GM13976 (cell line): ENCODE measurements around the gene ZBTB43.

Experiments used
- DNase-seq: peaks from one replicate; pipeline ENCODE4 v3.0.0; 2012; ENCODE audit warnings: low spot score
- CTCF ChIP-seq: IDR thresholded peaks from 2 replicates; pipeline ENCODE4 v1.5.1; 2012; ENCODE audit warnings: borderline replicate concordance, mild to moderate bottlenecking; ENCODE audit not compliant: insufficient read depth; ENCODE audit errors: extremely low read depth, missing control alignments, control extremely low read depth
- in situ Hi-C: fragments of 300-500 bp; cut with MboI; formaldehyde crosslinking; loops from one replicate; pipeline ENCODE4 v1.12.0; 2022; ENCODE audit warnings: low sequenced_read_pairs, mixed read lengths, inconsistent platforms; ENCODE audit not compliant: unreplicated experiment

The ZBTB43 gene

DNA sequence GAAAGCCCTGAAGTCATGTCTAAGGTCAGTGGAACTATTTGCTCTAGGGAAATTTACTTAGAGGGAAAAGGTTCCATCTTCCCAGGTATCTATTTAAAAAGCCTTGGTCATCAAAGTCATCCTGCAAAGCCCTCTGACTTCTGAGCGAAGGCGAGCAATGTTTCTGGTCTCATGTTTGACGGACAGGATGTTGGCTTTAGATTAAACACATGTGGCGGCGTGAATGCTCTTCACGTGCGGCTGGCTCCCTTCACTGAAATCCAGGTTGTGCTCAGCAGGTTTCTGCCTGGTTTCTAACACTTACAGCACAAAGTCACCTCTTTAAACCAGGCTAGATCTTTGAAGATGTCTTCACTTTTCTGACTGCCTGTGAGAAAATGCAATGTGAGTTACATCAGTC is 49.9 kb downstream of the ZBTB43 start:
- DNase-seq: no peak

GRCh38 chr9:126856326-126856877 is 51.6 kb downstream of the ZBTB43 start:
- TF ChIP-seq CTCF: no peak
- in situ Hi-C loops: no loop called here
- no peak for DNase-seq

More for the DNA sequence above, 49.9 kb downstream of the ZBTB43 start:
- TF ChIP-seq CTCF: no peak
- in situ Hi-C loops: no loop called here

DNA sequence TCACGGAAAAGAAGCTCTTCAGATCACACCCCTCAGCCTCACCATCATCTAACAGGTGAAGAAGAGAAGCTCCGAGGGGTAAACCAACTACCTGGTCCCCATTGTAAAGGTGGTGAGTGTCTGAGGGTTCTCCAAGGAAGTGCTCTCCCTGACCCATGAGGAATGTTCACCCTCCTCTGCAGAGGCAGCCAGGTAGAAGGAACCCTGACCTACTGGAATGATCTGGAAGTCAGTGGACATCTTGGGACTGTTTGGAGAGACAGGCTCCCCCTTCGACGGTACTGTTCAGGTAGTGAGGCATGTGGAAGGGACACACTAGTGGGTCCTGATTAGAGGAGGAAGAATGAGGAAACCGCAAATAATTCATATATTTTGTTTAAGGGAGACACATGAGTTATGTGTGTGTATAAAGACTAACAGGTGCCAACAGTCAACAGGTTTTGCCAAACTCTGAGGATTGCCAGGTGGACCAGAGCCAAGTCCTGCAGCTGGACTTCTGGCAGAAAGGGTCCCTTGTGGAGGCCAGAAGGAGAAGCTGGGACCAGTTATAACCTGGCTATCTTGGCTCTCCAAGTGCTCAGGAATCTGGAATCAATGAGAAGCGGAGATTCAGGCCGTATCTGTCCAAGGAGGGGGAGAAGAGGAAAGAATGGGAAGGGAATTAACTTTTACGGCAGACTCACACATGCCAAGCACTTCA is 52.6 kb downstream of the ZBTB43 start:
- in situ Hi-C loops: no loop called here
- TF ChIP-seq CTCF: no peak
- no peak for DNase-seq

DNA sequence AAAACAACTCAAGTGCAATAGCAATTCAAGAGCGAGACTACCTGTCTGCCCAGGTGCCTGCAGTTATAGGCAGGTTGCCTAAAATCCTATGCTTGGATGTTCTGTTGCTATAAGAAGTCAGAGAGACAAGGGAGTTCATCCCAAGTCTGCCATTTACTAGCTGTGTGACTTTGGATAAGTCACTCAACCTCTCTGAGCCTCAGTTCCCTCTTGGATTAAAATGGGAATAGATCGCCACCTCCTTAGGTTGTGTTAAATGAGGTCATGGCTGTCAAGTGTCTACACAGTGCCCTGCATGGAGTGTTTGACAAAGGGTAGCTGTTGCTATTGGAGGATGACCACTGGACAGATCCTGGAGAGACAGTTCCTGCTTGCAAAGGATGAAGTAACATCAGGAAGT is 54.3 kb downstream of the ZBTB43 start:
- in situ Hi-C loops: no loop called here
- DNase-seq: no peak
- TF ChIP-seq CTCF: no peak

GRCh38 chr9:126860077-126860756 is 55.4 kb downstream of the ZBTB43 start, which contains the start of gene ZBTB34:
Gene ZBTB34 (plus strand): TSS chr9:126860639. CDS start chr9:126879400, 18,761 bp downstream.
- peak; percentile 89 for DNase-seq
- peak; percentile 97 for TF ChIP-seq CTCF
- in situ Hi-C loops: no loop called here

DNA sequence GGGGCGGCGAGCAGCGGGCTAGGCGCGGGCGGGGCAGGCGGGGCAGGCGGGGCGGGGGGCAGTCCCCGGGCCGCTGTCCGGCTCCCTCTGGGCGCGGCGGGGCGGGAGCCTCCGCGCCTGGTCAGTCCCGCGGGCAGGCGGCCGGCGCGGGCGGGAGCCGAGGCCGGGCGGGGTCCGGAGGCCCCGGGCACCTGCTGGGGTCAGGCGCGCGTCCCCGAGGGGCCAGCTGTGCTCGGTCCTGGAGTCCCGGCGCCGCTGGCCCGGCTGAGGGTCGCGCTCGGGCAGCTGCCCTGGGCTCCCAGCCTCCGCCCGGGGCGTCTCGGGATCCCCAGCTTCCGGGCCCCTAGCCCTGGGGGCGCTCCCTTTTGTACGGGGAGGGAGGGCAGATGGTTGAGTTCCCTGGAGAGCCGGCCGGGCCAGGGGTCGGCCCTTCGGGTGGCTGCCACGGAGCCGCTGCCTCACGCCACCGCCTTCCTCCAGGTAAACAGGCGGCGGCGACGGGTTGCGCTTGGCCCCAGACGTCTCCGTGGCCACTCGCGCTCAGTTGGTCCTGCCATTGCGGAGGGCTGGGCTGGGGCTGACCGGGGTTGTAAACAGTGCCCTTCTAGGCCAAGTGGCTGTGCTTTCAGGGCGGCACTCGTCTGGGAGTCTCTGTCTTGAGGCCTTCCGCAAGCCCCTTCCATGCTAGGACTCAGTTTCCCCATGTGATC is 56.1 kb downstream of the ZBTB43 start:
- in situ Hi-C loops: no loop called here
- no peak for TF ChIP-seq CTCF
- DNase-seq: peak; percentile 52
